GM12801 (cell line): ENCODE data around the gene BRME1.

ENCODE experiments used
- TF ChIP-seq, protein P1 (sequence below): IDR thresholded peaks from one replicate; pipeline ENCODE4 v1.5.1; 2011; ENCODE audit warnings: control low read depth; ENCODE audit not compliant: insufficient read length; ENCODE audit errors: extremely low read depth

Gene BRME1

DNA sequence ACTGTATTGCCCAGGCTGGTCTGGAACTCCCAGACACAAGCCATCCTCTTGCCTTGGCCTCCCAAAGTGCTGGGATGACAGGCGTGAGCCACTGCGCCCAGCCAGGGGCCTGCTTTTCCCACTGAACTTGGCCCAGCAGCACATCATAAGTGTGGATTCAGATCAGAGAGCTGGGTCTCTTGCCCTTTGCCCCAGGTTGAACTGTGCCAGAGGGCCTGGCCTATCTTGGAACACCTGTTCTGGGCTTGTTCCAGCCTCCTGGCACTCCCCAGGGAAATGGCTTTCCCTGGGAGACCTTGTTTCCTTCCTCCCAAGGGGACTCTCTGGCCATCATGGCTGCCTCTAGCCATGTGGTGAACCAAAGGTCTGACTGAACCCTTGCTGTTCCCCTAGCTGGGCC lies 3.5 kb upstream of the BRME1 start:
- TF ChIP-seq, protein P1, sequence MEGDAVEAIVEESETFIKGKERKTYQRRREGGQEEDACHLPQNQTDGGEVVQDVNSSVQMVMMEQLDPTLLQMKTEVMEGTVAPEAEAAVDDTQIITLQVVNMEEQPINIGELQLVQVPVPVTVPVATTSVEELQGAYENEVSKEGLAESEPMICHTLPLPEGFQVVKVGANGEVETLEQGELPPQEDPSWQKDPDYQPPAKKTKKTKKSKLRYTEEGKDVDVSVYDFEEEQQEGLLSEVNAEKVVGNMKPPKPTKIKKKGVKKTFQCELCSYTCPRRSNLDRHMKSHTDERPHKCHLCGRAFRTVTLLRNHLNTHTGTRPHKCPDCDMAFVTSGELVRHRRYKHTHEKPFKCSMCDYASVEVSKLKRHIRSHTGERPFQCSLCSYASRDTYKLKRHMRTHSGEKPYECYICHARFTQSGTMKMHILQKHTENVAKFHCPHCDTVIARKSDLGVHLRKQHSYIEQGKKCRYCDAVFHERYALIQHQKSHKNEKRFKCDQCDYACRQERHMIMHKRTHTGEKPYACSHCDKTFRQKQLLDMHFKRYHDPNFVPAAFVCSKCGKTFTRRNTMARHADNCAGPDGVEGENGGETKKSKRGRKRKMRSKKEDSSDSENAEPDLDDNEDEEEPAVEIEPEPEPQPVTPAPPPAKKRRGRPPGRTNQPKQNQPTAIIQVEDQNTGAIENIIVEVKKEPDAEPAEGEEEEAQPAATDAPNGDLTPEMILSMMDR = no peak

DNA sequence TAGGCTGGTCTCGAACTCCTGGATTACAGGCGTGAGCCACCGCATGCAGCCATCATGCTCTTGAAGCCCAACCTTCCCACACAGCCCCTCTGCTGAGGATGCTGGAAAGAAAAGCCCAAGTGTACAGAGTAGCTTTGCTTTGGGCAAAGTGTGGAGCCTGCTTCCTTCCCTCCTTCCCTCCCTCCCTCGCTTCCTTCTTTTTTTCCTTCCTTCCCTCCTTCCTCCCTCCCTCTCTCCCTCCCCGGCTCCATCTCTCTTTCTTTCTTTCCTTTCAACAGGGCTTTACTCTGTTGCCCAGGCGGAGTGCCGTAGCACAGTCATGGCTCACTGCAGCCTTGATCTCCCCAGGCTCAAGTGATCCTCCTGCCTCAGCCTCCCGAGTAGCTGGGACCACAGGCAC lies 2.8 kb upstream of the BRME1 start:
- TF ChIP-seq, protein P1 = no peak

DNA sequence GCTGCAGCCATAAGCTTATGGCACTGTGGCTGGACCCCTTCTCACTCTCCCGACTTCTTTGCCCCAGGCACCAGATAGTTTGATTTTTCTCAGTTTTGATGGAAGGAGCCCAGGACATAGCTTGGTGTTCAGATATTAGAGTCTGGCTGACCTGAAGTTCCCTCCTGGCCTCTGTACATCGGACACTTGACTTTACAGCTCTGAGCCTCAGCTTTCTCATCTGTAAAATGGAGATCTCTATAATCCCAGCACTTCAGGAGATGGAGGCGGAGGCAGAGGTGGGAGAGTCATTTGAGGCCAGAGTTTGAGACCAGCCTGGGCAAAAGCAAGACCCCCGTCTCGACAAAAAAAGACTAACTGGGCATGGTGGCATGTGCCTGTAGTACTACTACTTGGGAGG lies 993 bp upstream of the BRME1 start:
- TF ChIP-seq, protein P1 = no peak

DNA sequence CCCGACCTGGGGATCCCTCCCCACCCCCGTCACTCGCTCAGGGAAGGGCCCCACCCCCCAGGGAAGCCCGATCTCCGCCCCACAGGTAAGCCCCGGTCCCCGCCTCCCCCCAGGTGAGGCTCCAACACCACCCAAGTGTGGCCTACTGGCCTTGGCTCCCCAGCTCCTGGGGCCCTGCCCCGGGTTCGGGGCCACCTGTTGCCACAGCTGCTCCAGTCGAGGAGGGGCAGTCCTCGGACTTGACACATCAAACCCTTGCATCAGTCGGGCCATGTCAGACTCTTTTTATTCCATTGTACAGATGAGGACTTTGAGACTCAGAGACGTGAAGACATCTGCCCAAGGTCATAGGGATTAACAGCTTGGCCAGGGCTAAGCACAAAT lies 596 bp upstream of the BRME1 start:
- TF ChIP-seq, protein P1 = no peak

DNA sequence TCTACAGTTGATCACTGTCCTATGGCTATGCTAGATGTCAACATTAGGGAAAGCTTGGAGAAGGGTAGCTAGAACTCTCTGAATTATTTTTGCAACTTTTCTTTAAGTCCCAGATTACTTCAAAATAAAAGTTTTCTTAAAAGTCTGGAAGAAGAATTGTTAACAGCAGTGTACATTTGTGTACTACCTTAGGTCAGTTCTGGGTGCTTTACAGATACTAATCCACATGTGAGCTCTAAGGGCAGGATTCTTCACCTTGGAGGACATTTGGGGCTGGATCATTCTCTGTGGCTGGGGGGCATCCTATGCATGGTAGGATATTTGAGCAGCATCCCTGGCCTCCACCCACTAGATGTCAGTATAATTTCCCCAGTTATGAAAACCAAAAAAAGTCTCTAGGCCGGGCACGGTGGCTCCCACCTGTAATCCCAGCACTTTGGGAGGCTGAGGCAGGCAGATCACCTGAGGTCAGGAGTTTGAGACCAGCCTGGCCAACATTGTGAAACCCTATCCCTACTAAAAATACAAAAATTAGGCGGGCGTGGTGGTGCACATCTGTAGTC lies 2.8 kb downstream of the BRME1 start:
- TF ChIP-seq, protein P1 = no peak

DNA sequence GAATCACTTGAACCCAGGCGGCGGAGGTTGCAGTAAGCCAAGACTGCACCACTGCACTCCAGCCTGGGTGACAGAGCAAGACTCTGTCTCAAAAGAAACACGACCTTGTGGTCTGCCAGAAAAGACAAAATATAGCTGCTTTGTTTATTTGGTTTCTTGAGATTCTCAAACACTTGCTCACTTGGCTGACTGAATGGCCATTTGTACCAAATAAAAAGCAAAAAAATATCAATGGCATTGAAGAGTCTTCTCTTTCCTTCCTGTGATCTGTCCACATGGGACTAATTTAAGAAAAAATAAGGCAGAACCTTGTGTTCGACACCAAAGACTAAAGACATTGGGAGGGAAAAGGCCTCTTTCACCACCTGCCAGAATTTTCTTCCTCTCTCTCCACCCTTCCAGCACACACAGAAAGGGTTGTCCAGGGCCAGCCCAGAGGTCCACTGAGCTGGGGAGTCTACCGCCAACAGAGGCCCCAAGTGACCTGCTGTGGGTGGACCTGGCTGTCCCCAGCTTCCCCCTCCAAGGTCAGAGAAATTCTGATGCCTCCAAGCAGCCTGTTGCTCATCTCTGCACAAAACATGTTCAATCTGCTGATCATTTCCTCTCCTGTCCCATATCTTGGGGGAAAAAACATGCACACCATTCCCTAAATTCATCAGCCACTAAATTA lies 5.9 kb downstream of the BRME1 start:
- TF ChIP-seq, protein P1 = no peak

DNA sequence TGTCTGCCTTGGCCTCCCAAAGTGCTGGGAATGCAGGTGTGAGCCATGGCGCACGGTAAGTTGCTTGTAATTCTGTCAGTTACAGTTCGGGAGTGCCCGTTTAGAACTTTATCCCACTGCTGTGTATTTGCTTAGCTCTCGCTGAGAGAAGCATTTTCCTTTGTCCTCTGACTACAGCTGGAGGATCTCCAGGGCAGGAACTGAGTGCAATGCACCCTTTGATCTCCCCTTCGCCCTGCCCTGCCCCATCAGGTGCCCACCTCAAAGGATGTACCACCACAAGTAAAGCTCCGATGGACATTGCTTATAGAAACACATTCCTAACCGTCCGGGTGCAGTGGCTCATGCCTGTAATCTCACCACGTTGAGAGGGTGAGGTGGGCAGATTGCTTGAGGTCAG lies 6.5 kb downstream of the BRME1 start:
- TF ChIP-seq, protein P1 = no peak

DNA sequence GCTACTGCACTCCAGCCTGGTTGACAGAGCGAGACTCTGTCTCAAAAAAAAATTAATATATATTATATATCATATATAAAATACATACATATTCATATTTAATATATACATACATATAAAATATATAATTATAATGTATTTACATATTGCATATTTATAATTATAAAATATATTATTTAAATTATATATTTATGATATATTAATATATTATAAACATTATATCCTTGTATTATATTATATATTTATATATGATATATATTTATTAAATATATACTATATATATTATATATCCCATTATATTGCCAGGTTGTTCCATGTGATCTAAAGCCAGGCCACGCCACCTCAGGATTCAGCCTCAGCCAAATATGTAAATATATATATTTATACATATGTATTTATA lies 9.7 kb downstream of the BRME1 start:
- TF ChIP-seq, protein P1 = no peak
